HL-60 (cell line): ENCODE measurements around the gene GPR84.

ENCODE experiments used
- CTCF ChIP-seq: IDR thresholded peaks from one replicate; pipeline ENCODE4 v1.5.1; 2011; ENCODE audit warnings: low read length, control low read depth, inconsistent platforms; ENCODE audit not compliant: insufficient read depth
- GABPA ChIP-seq: IDR thresholded peaks from 2 replicates; pipeline ENCODE4 v1.6.1; 2012; ENCODE audit warnings: low read depth
- POLR2AphosphoS5 ChIP-seq: IDR thresholded peaks from 2 replicates; pipeline ENCODE4 v1.6.1; 2012; ENCODE audit warnings: low read depth
- TF ChIP-seq, protein P1 (sequence below): IDR thresholded peaks from 2 replicates; pipeline ENCODE4 v1.6.1; 2012; ENCODE audit warnings: low read depth; ENCODE audit not compliant: insufficient replicate concordance

DNA sequence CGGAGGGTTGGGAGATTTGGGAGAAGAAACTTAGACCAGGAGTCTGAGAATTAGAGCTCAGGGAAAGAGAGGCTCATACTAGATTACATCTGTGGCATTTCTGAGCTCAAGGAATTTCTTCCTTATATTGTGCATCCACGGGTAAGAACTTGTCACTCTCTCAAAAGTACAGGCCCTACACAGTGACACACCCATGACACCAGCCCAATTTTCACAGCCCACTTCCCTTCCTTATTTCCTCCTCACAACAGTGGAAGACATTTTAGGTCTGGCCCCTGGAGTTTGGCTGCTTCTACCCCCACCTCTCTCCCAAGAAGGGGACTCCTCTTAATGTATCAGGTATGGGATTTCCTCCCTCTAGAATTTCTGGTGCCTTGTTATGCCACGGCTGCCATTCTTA, 29.5 kb upstream of the GPR84 start:
- TF ChIP-seq CTCF, result no peak
- no peak for TF ChIP-seq GABPA
- TF ChIP-seq, protein P1, sequence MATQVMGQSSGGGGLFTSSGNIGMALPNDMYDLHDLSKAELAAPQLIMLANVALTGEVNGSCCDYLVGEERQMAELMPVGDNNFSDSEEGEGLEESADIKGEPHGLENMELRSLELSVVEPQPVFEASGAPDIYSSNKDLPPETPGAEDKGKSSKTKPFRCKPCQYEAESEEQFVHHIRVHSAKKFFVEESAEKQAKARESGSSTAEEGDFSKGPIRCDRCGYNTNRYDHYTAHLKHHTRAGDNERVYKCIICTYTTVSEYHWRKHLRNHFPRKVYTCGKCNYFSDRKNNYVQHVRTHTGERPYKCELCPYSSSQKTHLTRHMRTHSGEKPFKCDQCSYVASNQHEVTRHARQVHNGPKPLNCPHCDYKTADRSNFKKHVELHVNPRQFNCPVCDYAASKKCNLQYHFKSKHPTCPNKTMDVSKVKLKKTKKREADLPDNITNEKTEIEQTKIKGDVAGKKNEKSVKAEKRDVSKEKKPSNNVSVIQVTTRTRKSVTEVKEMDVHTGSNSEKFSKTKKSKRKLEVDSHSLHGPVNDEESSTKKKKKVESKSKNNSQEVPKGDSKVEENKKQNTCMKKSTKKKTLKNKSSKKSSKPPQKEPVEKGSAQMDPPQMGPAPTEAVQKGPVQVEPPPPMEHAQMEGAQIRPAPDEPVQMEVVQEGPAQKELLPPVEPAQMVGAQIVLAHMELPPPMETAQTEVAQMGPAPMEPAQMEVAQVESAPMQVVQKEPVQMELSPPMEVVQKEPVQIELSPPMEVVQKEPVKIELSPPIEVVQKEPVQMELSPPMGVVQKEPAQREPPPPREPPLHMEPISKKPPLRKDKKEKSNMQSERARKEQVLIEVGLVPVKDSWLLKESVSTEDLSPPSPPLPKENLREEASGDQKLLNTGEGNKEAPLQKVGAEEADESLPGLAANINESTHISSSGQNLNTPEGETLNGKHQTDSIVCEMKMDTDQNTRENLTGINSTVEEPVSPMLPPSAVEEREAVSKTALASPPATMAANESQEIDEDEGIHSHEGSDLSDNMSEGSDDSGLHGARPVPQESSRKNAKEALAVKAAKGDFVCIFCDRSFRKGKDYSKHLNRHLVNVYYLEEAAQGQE, result no peak
- no peak for TF ChIP-seq POLR2AphosphoS5
